GM12878 (cell line): Measurements from ENCODE around the gene MBNL1. TPM values are rescaled to one million over a fixed set of nuclear protein-coding genes. Genes with fewer than 3 reads are reported as not detected.

Experiments used
- ATAC-seq: fragments of 200-7000 bp; cut with Tn5 transposase; 3 replicates; pipeline ENCODE4 v1.9.1; 2020; ENCODE audit warnings: mild to moderate bottlenecking, moderate library complexity
- BruUV-seq: library from RNA; stranded (reverse); fragments of 400-500 nt; replicated peaks from 2 replicates; lab custom pipeline; 2021; lab: Mats Ljungman, UMichigan
- CTCF ChIA-PET: fragments of 300-600 bp; sonication (Branson Sonifier 250); formaldehyde crosslinking; extraction: SDS; loops from one replicate; lab custom pipeline; 2021; ENCODE audit warnings: inconsistent platforms; lab: Yijun Ruan, JAX
- POLR2A ChIA-PET: fragments of 350-600 bp; formaldehyde crosslinking; extraction: SDS; loops from one replicate; lab custom pipeline; 2021; ENCODE audit warnings: inconsistent platforms; lab: Charles Lee
- RAD21 ChIA-PET: fragments of 300-600 bp; sonication (Branson Sonifier 250); formaldehyde crosslinking; loops from one replicate; lab custom pipeline; 2023; ENCODE audit warnings: antibody characterized with exemption; ENCODE audit not compliant: unreplicated experiment; lab: Charles Lee
- SMC1A ChIA-PET: fragments of 300-600 bp; sonication (Branson Sonifier 250); formaldehyde crosslinking; loops from one replicate; lab custom pipeline; 2023; ENCODE audit not compliant: unreplicated experiment, uncharacterized antibody; lab: Charles Lee
- DNase-seq: peaks from one replicate; pipeline ENCODE4 v3.0.0-alpha.2; 2011; ENCODE audit warnings: low read depth, low spot score
- FAIRE-seq: peaks from 3 replicates; lab custom pipeline; 2011; peaks lifted over from hg19 to GRCh38; lab: Jason Lieb, UNC
- H2AFZ ChIP-seq: 2 replicates; pipeline ENCODE4 v1.6.0; 2011; ENCODE audit warnings: low read depth, low read length, control low read depth; ENCODE audit not compliant: control insufficient read depth
- H3K27ac ChIP-seq: 2 replicates; pipeline ENCODE4 v1.5.1; 2011; ENCODE audit warnings: control low read depth; ENCODE audit not compliant: control insufficient read depth, insufficient read depth
- H3K27me3 ChIP-seq, 2 experiments: replicated peaks in 1 of 2; 2 replicates each; pipeline versions ENCODE4 v1.6.0 to v1.6.1; 2011; ENCODE audit warnings: low read length in 1 of 2; ENCODE audit not compliant: control insufficient read depth in 2 of 2, insufficient read depth in 2 of 2
- H3K36me3 ChIP-seq, 2 experiments: 2 replicates each; pipeline ENCODE4 v1.5.1; 2011; ENCODE audit warnings: low read length in 1 of 2; ENCODE audit not compliant: control insufficient read depth in 2 of 2, insufficient read depth in 2 of 2
- H3K4me1 ChIP-seq: 2 replicates; pipeline ENCODE4 v1.6.1; 2011; ENCODE audit warnings: mild to moderate bottlenecking, low read length, moderate library complexity, mixed read lengths; ENCODE audit not compliant: control insufficient read depth, insufficient read depth
- H3K4me2 ChIP-seq: 2 replicates; pipeline ENCODE4 v1.6.0; 2011; ENCODE audit warnings: control low read depth; ENCODE audit not compliant: control insufficient read depth, insufficient read depth
- H3K4me3 ChIP-seq: fragments of 200-600 bp; sonication (generic); 2 replicates; pipeline ENCODE4 v1.5.1; 2016
- H3K79me2 ChIP-seq: 2 replicates; pipeline ENCODE4 v1.6.0; 2011; ENCODE audit warnings: low read length; ENCODE audit not compliant: control insufficient read depth, insufficient read depth
- H3K9ac ChIP-seq: 2 replicates; pipeline ENCODE4 v1.8.0; 2011; ENCODE audit warnings: low read length, control low read depth, mixed read lengths; ENCODE audit not compliant: control insufficient read depth, insufficient read depth
- H3K9me3 ChIP-seq: replicated peaks from 3 replicates; pipeline ENCODE4 v1.5.1; 2011; ENCODE audit warnings: mild to moderate bottlenecking, low read length; ENCODE audit not compliant: control insufficient read depth, insufficient read depth
- H4K20me1 ChIP-seq: 2 replicates; pipeline ENCODE4 v1.6.0; 2011; ENCODE audit not compliant: control insufficient read depth, insufficient read depth
- BACH1 ChIP-seq: fragments of 450-650 bp; IDR thresholded peaks from 2 replicates; pipeline ENCODE4 v1.6.1; 2017; ENCODE audit warnings: mild to moderate bottlenecking, borderline replicate concordance
- BCL11A ChIP-seq: IDR thresholded peaks from 2 replicates; pipeline ENCODE4 v1.6.1; 2011; ENCODE audit warnings: low read depth, low read length
- BCL3 ChIP-seq: IDR thresholded peaks from 2 replicates; pipeline ENCODE4 v1.6.1; 2011; ENCODE audit warnings: borderline replicate concordance, low read depth, mild to moderate bottlenecking, moderate library complexity, low read length; ENCODE audit not compliant: insufficient read depth, poor library complexity, severe bottlenecking
- BMI1 ChIP-seq: fragments of 450-650 bp; IDR thresholded peaks from 2 replicates; pipeline ENCODE4 v1.6.1; 2016; ENCODE audit warnings: mild to moderate bottlenecking, moderate library complexity, borderline replicate concordance
- CBFB ChIP-seq: IDR thresholded peaks from 2 replicates; pipeline ENCODE4 v1.6.1; 2016; ENCODE audit warnings: antibody characterized with exemption, low read depth
- CHD4 ChIP-seq: fragments of 200-600 bp; sonication (generic); IDR thresholded peaks from 2 replicates; pipeline ENCODE4 v1.6.1; 2016; ENCODE audit warnings: mild to moderate bottlenecking
- CREM ChIP-seq: IDR thresholded peaks from 2 replicates; pipeline ENCODE4 v1.6.1; 2014; ENCODE audit warnings: antibody characterized with exemption, low read depth
- DPF2 ChIP-seq: fragments of 450-650 bp; IDR thresholded peaks from 2 replicates; pipeline ENCODE4 v1.6.1; 2017; ENCODE audit warnings: mild to moderate bottlenecking
- EP300 ChIP-seq, 2 experiments: fragments of 150-350 bp in 1 of 2; IDR thresholded peaks; 2 replicates each; pipeline ENCODE4 v1.6.1; 2011 to 2012; ENCODE audit warnings: low read depth in 2 of 2, low read length in 2 of 2, borderline replicate concordance in 1 of 2, improper control_type of control experiment in 1 of 2, inconsistent platforms in 1 of 2; ENCODE audit not compliant: control insufficient read depth in 1 of 2
- FOS ChIP-seq: IDR thresholded peaks from 3 replicates; pipeline ENCODE4 v1.6.1; 2011; ENCODE audit warnings: borderline replicate concordance; ENCODE audit not compliant: insufficient read length; ENCODE audit errors: extremely low read depth
- HDAC6 ChIP-seq: fragments of 200-600 bp; sonication (generic); IDR thresholded peaks from one replicate; pipeline ENCODE4 v1.8.0; 2017; ENCODE audit warnings: antibody characterized with exemption; ENCODE audit not compliant: unreplicated experiment
- IRF3 ChIP-seq: fragments of 450-650 bp; IDR thresholded peaks from 2 replicates; pipeline ENCODE4 v1.6.1; 2014; ENCODE audit warnings: mild to moderate bottlenecking
- JUND ChIP-seq: IDR thresholded peaks from 2 replicates; pipeline ENCODE4 v1.6.1; 2012; ENCODE audit warnings: low read depth, mild to moderate bottlenecking, low read length, improper control_type of control experiment, moderate library complexity
- LARP7 ChIP-seq: fragments of 450-650 bp; IDR thresholded peaks from 2 replicates; pipeline ENCODE4 v1.6.1; 2017; ENCODE audit warnings: mild to moderate bottlenecking
- MEF2A ChIP-seq: IDR thresholded peaks from 2 replicates; pipeline ENCODE4 v1.6.1; 2011; ENCODE audit warnings: low read depth, mild to moderate bottlenecking, low read length, moderate library complexity; ENCODE audit not compliant: insufficient read depth
- PAX5 ChIP-seq: IDR thresholded peaks from 2 replicates; pipeline ENCODE4 v1.6.1; 2011; ENCODE audit warnings: low read depth, low read length, borderline replicate concordance
- POU2F2 ChIP-seq: IDR thresholded peaks from 3 replicates; pipeline ENCODE4 v1.6.1; 2011; ENCODE audit warnings: low read depth, mild to moderate bottlenecking, low read length, borderline replicate concordance
- RAD51 ChIP-seq: fragments of 450-650 bp; IDR thresholded peaks from 2 replicates; pipeline ENCODE4 v1.6.1; 2016; ENCODE audit warnings: moderate library complexity, mild to moderate bottlenecking, inconsistent platforms
- RELB ChIP-seq: fragments of 450-650 bp; IDR thresholded peaks from 2 replicates; pipeline ENCODE4 v1.6.1; 2017; ENCODE audit warnings: low read depth, mild to moderate bottlenecking, moderate library complexity
- SMAD1 ChIP-seq: fragments of 450-650 bp; IDR thresholded peaks from 2 replicates; pipeline ENCODE4 v1.6.1; 2018; ENCODE audit warnings: mild to moderate bottlenecking, low read depth; ENCODE audit not compliant: partially characterized antibody
- TCF7 ChIP-seq: IDR thresholded peaks from 2 replicates; pipeline ENCODE4 v1.6.1; 2014; ENCODE audit warnings: antibody characterized with exemption, borderline replicate concordance
- ZBED1 ChIP-seq: IDR thresholded peaks from 2 replicates; pipeline ENCODE4 v1.6.1; 2016; ENCODE audit warnings: borderline replicate concordance
- ZNF622 ChIP-seq: fragments of 450-650 bp; IDR thresholded peaks from 2 replicates; pipeline ENCODE4 v1.6.1; 2017; ENCODE audit warnings: mild to moderate bottlenecking, inconsistent platforms
- WGBS: methylation state at CpG from one replicate; pipeline ENCODE4 v1.1.6; 2016; ENCODE audit warnings: low lambda C conversion rate; ENCODE audit not compliant: insufficient replicate concordance, insufficient coverage; ENCODE audit errors: missing lambda C conversion rate; 5-methylcytosine and 5-hydroxymethylcytosine counted together
- in situ Hi-C: fragments of 300-500 bp; cut with MboI; formaldehyde crosslinking; loops from 9 replicates; pipeline ENCODE4 v1.14.3; 2018; ENCODE audit warnings: mixed read lengths
- intact Hi-C: fragments of 100-400 bp; cut with micrococcal nuclease; formaldehyde crosslinking; loops from one replicate; pipeline ENCODE4 v1.14.2; 2022; ENCODE audit not compliant: unreplicated experiment
- polyA plus RNA-seq, 11 experiments: library from polyadenylated mRNA; depleted of rRNA in 4 of 11; unstranded in 6 of 11; stranded (reverse) in 5 of 11; fragments of >200 nt; fragmentation: Nextera tagmentation in 4 of 11; fragmentation: Illumina TruSeq in 1 of 11; extraction: Ambion mirVana in 4 of 11; extraction: Trizol in 1 of 11; gene quantifications; 1 replicate in 1 of 11; 2 replicates in 10 of 11; pipeline versions ENCODE4 v1.2.1 to v1.2.3, GENCODE V29; 2011 to 2016; ENCODE audit warnings: inconsistent platforms in 2 of 11, missing spikeins in 2 of 11, low read depth in 1 of 11
- total RNA-seq, 4 experiments: library from RNA; depleted of rRNA in 3 of 4; stranded (reverse); fragments of >200 nt in 3 of 4; fragmentation: Illumina TruSeq in 1 of 4; extraction: Trizol in 1 of 4; gene quantifications; 2 replicates each; pipeline versions ENCODE4 v1.2.1 to v1.2.3, GENCODE V29; 2013 to 2021

Gene MBNL1
- total and polyA plus RNA-seq, 10 of the 15 experiments (the other 5 are each of a cell fraction or from before 2014, with no cell fraction given), result 59.6 to 337 (median 143) TPM

DNA sequence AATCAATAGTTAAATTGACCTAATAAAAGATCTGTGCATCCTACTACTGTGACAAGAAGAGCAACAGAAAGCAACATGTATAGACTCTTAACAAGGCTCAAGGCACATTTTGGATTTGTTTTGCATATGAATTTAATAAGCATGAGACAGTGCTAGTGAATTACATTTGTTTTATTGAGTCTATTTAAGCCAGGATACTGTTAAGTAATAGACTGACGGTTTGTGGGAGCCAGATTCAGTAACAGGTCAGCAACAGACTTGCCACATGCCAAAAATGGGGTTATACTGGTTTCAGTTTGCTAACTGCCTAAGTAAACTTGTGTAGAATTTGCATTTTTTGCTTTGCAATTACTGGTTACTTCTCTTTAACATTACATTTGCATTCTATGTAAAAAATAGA, 54.0 kb downstream of the MBNL1 start:
- Histone ChIP-seq H3K79me2 (peaks cover 93% of the 10 kb centered on the region), H3K4me1 (peaks cover 21% of the 10 kb centered on the region), H3K36me3 (peaks cover 0 to 17% of the 10 kb centered on the region in 2 experiments; a peak in 1 of 4 replicates), H4K20me1 (no peaks in the 10 kb centered on the region), H3K9ac (no peak overlapping the region), H2AFZ (no peak overlapping the region), H3K27me3 (no peaks in the 10 kb centered on the region), H3K9me3 (peaks cover 10% of the 10 kb centered on the region), H3K4me2 (peak overlapping the region; percentile 36), H3K27ac (peak overlapping the region; percentile 51), H3K4me3 (peak overlapping the region; percentile 6; the same call in 1 of the 2 replicates)
- in situ Hi-C loops, result no loop called here
- ChIA-PET POLR2A (no interaction called here), CTCF (interaction anchor here (1.1 to 1.6 kb wide), 2 partner anchors 10 to 37 kb away, joined by 3 to 7 read pairs; no protein-coding TSS in a partner anchor), SMC1A (interaction anchor here (1.4 to 6.3 kb wide), 2 partner anchors 20 to 79 kb away, joined by 4 to 29 read pairs; no protein-coding TSS in a partner anchor), RAD21 (interaction anchor here (1.0 to 1.4 kb wide), 3 partner anchors 10 to 22 kb away, joined by 3 to 7 read pairs (median 3); no protein-coding TSS in a partner anchor)
- FAIRE-seq (peak; percentile 92), DNase-seq (peak; percentile 61), ATAC-seq (peak; percentile 82)
- intact Hi-C loops, result loop anchor here (2.0 kb wide), 1 partner anchor 20 kb away; no protein-coding TSS in a partner anchor
- BruUV-seq, result no TSS peak
- WGBS, result 0% methylated on average over 1 of the region's 1 CpG
- peak; percentile 79 for TF ChIP-seq MEF2A
- peak; percentile 28; the same call in 1 of the 2 replicates for TF ChIP-seq DPF2
- TF ChIP-seq RELB, result no peak
- peak; percentile 69 to 85 for TF ChIP-seq EP300 (IDR thresholded peaks at IDR 0.05; ENCODE audit: borderline replicate concordance in 1 of 2, control insufficient read depth in 1 of 2, low read depth in 2 of 2, low read length in 2 of 2)
- TF ChIP-seq RAD51, result no peak
- TF ChIP-seq HDAC6, result no peak
- TF ChIP-seq ZNF622, result no peak
- no peak for TF ChIP-seq CHD4
- no peak for TF ChIP-seq TCF7
- no peak for TF ChIP-seq PAX5
- TF ChIP-seq CREM, result peak; percentile 48; the same call in 1 of the 2 replicates
- TF ChIP-seq JUND, result no peak
- 0 out of 2 replicates have a peak, but pooled peaks have one; percentile 35 for TF ChIP-seq CBFB
- no peak for TF ChIP-seq LARP7
- no peak for TF ChIP-seq BMI1
- no peak for TF ChIP-seq BCL3
- TF ChIP-seq BCL11A, result 0 out of 2 replicates have a peak, but pooled peaks have one; percentile 42
- peak; percentile 74; the same call in 1 of the 3 replicates for TF ChIP-seq POU2F2
- TF ChIP-seq BACH1, result no peak
- no peak for TF ChIP-seq IRF3
- TF ChIP-seq SMAD1, result no peak
- TF ChIP-seq FOS, result no peak
- peak; percentile 39; the same call in 1 of the 2 replicates for TF ChIP-seq ZBED1
